AG04450 (cell line): ENCODE results near the gene PRKD2. TPM values are rescaled to one million over a fixed set of nuclear protein-coding genes. Genes with fewer than 3 reads are reported as not detected.
A peak's percentile ranks its signal among the peaks of the same experiment; 100 is the strongest.

Experiments used
- CTCF ChIA-PET: fragments of 300-600, 350-600 bp; formaldehyde crosslinking; extraction: SDS; loops from one replicate; lab custom pipeline; 2022; ENCODE audit warnings: antibody characterized with exemption, inconsistent platforms; lab: Charles Lee
- POLR2A ChIA-PET: fragments of 350-600 bp; formaldehyde crosslinking; extraction: SDS; loops from one replicate; lab custom pipeline; 2021; ENCODE audit warnings: antibody characterized with exemption, inconsistent platforms; lab: Yijun Ruan, JAX
- DNase-seq: peaks from one replicate; pipeline ENCODE4 v3.0.0-alpha.2; 2011; ENCODE audit warnings: low read depth, low spot score
- H3K27ac ChIP-seq: one replicate; pipeline ENCODE4 v1.5.1; 2012; ENCODE audit warnings: low read depth, low read length, control low read depth
- H3K27me3 ChIP-seq: one replicate; pipeline ENCODE4 v1.6.0; 2012; ENCODE audit warnings: low read length; ENCODE audit not compliant: control insufficient read depth, insufficient read depth
- H3K4me3 ChIP-seq: 2 replicates; pipeline ENCODE4 v1.5.1; 2011; ENCODE audit warnings: mild to moderate bottlenecking, low read depth, low read length, control low read depth
- H3K9me3 ChIP-seq: 2 replicates; pipeline ENCODE4 v1.5.1; 2012; ENCODE audit warnings: low read length; ENCODE audit not compliant: control insufficient read depth, insufficient read depth
- polyA plus RNA-seq: library from polyadenylated mRNA; depleted of rRNA; stranded (reverse); fragments of >200 nt; gene quantifications from 2 replicates; pipeline ENCODE4 v1.2.3, GENCODE V29; 2011
- TF ChIP-seq, protein P1 (sequence below): IDR thresholded peaks from 2 replicates; pipeline ENCODE4 v1.5.1; 2011; ENCODE audit warnings: low read depth, low read length, control low read depth, inconsistent platforms

PRKD2 gene
- polyA plus RNA-seq, 1 experiment = 6.7 TPM

DNA sequence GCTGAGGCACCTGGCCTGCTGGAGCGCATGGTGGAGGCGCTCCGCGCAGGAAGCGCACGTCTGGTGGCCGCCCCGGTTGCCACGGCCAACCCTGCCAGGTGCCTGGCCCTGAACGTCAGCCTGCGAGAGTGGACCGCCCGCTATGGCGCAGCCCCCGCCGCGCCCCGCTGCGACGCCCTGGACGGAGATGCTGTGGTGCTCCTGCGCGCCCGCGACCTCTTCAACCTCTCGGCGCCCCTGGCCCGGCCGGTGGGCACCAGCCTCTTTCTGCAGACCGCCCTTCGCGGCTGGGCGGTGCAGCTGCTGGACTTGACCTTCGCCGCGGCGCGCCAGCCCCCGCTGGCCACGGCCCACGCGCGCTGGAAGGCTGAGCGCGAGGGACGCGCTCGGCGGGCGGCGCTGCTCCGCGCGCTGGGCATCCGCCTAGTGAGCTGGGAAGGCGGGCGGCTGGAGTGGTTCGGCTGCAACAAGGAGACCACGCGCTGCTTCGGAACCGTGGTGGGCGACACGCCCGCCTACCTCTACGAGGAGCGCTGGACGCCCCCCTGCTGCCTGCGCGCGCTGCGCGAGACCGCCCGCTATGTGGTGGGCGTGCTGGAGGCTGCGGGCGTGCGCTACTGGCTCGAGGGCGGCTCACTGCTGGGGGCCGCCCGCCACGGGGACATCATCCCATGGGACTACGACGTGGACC is 39.1 kb upstream of the PRKD2 start:
- ChIA-PET CTCF (interaction anchor here (0.7 to 3.7 kb wide), 5 partner anchors 11 to 235 kb away, joined by 3 to 30 read pairs (median 5); no protein-coding TSS in a partner anchor), POLR2A (interaction anchor here (0.6 to 0.9 kb wide), 2 partner anchors 11 to 84 kb away, joined by 3 to 6 read pairs; no protein-coding TSS in a partner anchor)
- no peaks in the 10 kb centered on the region; the same call in 1 of the 2 replicates for H3K9me3 ChIP-seq
- TF ChIP-seq, protein P1, sequence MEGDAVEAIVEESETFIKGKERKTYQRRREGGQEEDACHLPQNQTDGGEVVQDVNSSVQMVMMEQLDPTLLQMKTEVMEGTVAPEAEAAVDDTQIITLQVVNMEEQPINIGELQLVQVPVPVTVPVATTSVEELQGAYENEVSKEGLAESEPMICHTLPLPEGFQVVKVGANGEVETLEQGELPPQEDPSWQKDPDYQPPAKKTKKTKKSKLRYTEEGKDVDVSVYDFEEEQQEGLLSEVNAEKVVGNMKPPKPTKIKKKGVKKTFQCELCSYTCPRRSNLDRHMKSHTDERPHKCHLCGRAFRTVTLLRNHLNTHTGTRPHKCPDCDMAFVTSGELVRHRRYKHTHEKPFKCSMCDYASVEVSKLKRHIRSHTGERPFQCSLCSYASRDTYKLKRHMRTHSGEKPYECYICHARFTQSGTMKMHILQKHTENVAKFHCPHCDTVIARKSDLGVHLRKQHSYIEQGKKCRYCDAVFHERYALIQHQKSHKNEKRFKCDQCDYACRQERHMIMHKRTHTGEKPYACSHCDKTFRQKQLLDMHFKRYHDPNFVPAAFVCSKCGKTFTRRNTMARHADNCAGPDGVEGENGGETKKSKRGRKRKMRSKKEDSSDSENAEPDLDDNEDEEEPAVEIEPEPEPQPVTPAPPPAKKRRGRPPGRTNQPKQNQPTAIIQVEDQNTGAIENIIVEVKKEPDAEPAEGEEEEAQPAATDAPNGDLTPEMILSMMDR = no peak
- no peak overlapping the region for H3K4me3 ChIP-seq
- no peak overlapping the region for H3K27ac ChIP-seq
- no peak for DNase-seq
- H3K27me3 ChIP-seq = no peaks in the 10 kb centered on the region

GRCh38 chr19:46755077-46755852 is 38.4 kb upstream of the PRKD2 start:
- TF ChIP-seq, protein P1 = no peak
- peak; percentile 24 for DNase-seq
- Histone ChIP-seq H3K27me3 (no peaks in the 10 kb centered on the region), H3K9me3 (no peaks in the 10 kb centered on the region; the same call in 1 of the 2 replicates), H3K27ac (peak overlapping the region; percentile 61), H3K4me3 (no peak overlapping the region)
- ChIA-PET CTCF (interaction anchor here (0.6 to 3.7 kb wide), 6 partner anchors 38 to 236 kb away, joined by 3 to 30 read pairs (median 3); no protein-coding TSS in a partner anchor), POLR2A (interaction anchor here (0.7 to 0.9 kb wide), 3 partner anchors 11 to 1113 kb away, joined by 3 to 4 read pairs (median 3); partner anchors contain the start of gene SLC1A5)

GRCh38 chr19:46753420-46754155 is 36.7 kb upstream of the PRKD2 start:
- Histone ChIP-seq H3K27ac (no peak overlapping the region), H3K9me3 (no peaks in the 10 kb centered on the region; the same call in 1 of the 2 replicates), H3K4me3 (no peak overlapping the region), H3K27me3 (no peaks in the 10 kb centered on the region)
- no peak for DNase-seq
- ChIA-PET POLR2A (interaction anchor here (0.7 to 1.0 kb wide), 2 partner anchors 31 to 34 kb away, joined by 3 to 4 read pairs; no protein-coding TSS in a partner anchor), CTCF (interaction anchor here (0.9 to 1.8 kb wide), 5 partner anchors 50 to 260 kb away, joined by 3 to 8 read pairs (median 4); no protein-coding TSS in a partner anchor)
- TF ChIP-seq, protein P1 = peak; percentile 46

GRCh38 chr19:46748325-46749109 is 31.6 kb upstream of the PRKD2 start:
- no peak for DNase-seq
- H3K27me3 ChIP-seq = no peaks in the 10 kb centered on the region
- H3K27ac ChIP-seq = no peak overlapping the region
- H3K4me3 ChIP-seq = no peak overlapping the region
- ChIA-PET POLR2A (no interaction called here), CTCF (interaction anchor here (0.6 to 3.1 kb wide), 7 partner anchors 10 to 243 kb away, joined by 3 to 18 read pairs (median 5); no protein-coding TSS in a partner anchor)
- TF ChIP-seq, protein P1 = peak; percentile 78
- H3K9me3 ChIP-seq = no peaks in the 10 kb centered on the region
